ENCODE measurements around the gene RAB25.

DNA sequence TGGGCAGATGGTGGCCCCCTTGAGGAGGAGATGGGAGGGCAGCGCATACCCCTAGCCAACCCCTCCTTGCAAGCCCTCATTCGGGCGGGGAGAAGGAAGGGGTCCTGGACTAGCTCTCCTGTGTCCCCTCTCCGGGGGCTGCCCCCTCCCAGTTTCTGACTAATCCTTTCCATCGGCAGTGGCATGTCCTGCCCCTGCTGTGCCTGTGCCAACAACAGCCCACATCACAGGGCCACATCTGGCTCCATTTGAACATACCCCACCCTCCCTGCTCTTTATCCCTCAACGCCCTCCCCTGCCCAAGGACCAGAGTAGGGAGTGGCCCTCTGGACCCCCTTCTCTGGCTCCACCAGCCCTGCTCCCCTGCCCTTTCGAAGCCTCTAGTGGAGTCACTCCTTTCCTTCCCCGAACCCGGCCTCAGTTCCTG is 42.6 kb downstream of the RAB25 start:
- TF ChIP-seq ESRRA (IDR thresholded peaks at IDR 0.05; ENCODE audit: borderline replicate concordance, low read length) = no peak
- TF ChIP-seq, protein P1, sequence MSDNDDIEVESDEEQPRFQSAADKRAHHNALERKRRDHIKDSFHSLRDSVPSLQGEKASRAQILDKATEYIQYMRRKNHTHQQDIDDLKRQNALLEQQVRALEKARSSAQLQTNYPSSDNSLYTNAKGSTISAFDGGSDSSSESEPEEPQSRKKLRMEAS (IDR thresholded peaks at IDR 0.05) = no peak
- no peak for TF ChIP-seq RCOR1 (IDR thresholded peaks at IDR 0.05; ENCODE audit: low read depth, low read length)
- no peak for TF ChIP-seq RAD21 (conservative IDR thresholded peaks at IDR 0.05 in 1 of 2, IDR thresholded peaks at IDR 0.05 in 1 of 2)
- TF ChIP-seq KDM1A (IDR thresholded peaks at IDR 0.05; ENCODE audit: low read depth) = no peak
- TF ChIP-seq BHLHE40 (IDR thresholded peaks at IDR 0.05; ENCODE audit: low read depth, low read length) = no peak
- no peak for TF ChIP-seq CEBPB (IDR thresholded peaks at IDR 0.05)
- TF ChIP-seq, protein P2, sequence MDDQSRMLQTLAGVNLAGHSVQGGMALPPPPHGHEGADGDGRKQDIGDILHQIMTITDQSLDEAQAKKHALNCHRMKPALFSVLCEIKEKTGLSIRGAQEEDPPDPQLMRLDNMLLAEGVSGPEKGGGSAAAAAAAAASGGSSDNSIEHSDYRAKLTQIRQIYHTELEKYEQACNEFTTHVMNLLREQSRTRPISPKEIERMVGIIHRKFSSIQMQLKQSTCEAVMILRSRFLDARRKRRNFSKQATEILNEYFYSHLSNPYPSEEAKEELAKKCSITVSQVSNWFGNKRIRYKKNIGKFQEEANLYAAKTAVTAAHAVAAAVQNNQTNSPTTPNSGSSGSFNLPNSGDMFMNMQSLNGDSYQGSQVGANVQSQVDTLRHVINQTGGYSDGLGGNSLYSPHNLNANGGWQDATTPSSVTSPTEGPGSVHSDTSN (IDR thresholded peaks at IDR 0.05) = no peak
- TF ChIP-seq, protein P3, sequence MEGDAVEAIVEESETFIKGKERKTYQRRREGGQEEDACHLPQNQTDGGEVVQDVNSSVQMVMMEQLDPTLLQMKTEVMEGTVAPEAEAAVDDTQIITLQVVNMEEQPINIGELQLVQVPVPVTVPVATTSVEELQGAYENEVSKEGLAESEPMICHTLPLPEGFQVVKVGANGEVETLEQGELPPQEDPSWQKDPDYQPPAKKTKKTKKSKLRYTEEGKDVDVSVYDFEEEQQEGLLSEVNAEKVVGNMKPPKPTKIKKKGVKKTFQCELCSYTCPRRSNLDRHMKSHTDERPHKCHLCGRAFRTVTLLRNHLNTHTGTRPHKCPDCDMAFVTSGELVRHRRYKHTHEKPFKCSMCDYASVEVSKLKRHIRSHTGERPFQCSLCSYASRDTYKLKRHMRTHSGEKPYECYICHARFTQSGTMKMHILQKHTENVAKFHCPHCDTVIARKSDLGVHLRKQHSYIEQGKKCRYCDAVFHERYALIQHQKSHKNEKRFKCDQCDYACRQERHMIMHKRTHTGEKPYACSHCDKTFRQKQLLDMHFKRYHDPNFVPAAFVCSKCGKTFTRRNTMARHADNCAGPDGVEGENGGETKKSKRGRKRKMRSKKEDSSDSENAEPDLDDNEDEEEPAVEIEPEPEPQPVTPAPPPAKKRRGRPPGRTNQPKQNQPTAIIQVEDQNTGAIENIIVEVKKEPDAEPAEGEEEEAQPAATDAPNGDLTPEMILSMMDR (IDR thresholded peaks at IDR 0.05) = no peak
- no peak for TF ChIP-seq NR3C1 (IDR thresholded peaks at IDR 0.05)
- no peak for TF ChIP-seq POLR2AphosphoS2 (conservative IDR thresholded peaks at IDR 0.05; ENCODE audit: low read length)
- TF ChIP-seq POLR2A (IDR thresholded peaks at IDR 0.05; ENCODE audit: low read length) = no peak
- TF ChIP-seq FOSL2 (IDR thresholded peaks at IDR 0.05) = no peak
- peak; percentile 47 for TF ChIP-seq FOSL2 (CRISPR knock-in tag; IDR thresholded peaks at IDR 0.05)
- TF ChIP-seq, protein P4, sequence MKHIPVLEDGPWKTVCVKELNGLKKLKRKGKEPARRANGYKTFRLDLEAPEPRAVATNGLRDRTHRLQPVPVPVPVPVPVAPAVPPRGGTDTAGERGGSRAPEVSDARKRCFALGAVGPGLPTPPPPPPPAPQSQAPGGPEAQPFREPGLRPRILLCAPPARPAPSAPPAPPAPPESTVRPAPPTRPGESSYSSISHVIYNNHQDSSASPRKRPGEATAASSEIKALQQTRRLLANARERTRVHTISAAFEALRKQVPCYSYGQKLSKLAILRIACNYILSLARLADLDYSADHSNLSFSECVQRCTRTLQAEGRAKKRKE (CRISPR knock-in tag; IDR thresholded peaks at IDR 0.05; ENCODE audit: low read depth) = no peak
